ENCODE data around the gene ATP13A3.

GRCh38 chr3:194465920-194466570 lies 20.8 kb downstream of the ATP13A3 start:
- TF ChIP-seq, protein P1, sequence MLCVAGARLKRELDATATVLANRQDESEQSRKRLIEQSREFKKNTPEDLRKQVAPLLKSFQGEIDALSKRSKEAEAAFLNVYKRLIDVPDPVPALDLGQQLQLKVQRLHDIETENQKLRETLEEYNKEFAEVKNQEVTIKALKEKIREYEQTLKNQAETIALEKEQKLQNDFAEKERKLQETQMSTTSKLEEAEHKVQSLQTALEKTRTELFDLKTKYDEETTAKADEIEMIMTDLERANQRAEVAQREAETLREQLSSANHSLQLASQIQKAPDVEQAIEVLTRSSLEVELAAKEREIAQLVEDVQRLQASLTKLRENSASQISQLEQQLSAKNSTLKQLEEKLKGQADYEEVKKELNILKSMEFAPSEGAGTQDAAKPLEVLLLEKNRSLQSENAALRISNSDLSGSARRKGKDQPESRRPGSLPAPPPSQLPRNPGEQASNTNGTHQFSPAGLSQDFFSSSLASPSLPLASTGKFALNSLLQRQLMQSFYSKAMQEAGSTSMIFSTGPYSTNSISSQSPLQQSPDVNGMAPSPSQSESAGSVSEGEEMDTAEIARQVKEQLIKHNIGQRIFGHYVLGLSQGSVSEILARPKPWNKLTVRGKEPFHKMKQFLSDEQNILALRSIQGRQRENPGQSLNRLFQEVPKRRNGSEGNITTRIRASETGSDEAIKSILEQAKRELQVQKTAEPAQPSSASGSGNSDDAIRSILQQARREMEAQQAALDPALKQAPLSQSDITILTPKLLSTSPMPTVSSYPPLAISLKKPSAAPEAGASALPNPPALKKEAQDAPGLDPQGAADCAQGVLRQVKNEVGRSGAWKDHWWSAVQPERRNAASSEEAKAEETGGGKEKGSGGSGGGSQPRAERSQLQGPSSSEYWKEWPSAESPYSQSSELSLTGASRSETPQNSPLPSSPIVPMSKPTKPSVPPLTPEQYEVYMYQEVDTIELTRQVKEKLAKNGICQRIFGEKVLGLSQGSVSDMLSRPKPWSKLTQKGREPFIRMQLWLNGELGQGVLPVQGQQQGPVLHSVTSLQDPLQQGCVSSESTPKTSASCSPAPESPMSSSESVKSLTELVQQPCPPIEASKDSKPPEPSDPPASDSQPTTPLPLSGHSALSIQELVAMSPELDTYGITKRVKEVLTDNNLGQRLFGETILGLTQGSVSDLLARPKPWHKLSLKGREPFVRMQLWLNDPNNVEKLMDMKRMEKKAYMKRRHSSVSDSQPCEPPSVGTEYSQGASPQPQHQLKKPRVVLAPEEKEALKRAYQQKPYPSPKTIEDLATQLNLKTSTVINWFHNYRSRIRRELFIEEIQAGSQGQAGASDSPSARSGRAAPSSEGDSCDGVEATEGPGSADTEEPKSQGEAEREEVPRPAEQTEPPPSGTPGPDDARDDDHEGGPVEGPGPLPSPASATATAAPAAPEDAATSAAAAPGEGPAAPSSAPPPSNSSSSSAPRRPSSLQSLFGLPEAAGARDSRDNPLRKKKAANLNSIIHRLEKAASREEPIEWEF (IDR thresholded peaks at IDR 0.05; ENCODE audit: insufficient replicate concordance, low read depth, low read length) = no peak
- TF ChIP-seq, protein P2, sequence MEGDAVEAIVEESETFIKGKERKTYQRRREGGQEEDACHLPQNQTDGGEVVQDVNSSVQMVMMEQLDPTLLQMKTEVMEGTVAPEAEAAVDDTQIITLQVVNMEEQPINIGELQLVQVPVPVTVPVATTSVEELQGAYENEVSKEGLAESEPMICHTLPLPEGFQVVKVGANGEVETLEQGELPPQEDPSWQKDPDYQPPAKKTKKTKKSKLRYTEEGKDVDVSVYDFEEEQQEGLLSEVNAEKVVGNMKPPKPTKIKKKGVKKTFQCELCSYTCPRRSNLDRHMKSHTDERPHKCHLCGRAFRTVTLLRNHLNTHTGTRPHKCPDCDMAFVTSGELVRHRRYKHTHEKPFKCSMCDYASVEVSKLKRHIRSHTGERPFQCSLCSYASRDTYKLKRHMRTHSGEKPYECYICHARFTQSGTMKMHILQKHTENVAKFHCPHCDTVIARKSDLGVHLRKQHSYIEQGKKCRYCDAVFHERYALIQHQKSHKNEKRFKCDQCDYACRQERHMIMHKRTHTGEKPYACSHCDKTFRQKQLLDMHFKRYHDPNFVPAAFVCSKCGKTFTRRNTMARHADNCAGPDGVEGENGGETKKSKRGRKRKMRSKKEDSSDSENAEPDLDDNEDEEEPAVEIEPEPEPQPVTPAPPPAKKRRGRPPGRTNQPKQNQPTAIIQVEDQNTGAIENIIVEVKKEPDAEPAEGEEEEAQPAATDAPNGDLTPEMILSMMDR (IDR thresholded peaks at IDR 0.05 in 2 of 3, conservative IDR thresholded peaks at IDR 0.05 in 1 of 3; ENCODE audit: control insufficient read depth in 2 of 3, extremely low read depth in 1 of 3, insufficient read depth in 1 of 3, low read depth in 3 of 3, low read length in 3 of 3) = no peak
- TF ChIP-seq MAX (IDR thresholded peaks at IDR 0.05; ENCODE audit: low read depth, low read length) (no peak), SMC3 (IDR thresholded peaks at IDR 0.05; ENCODE audit: borderline replicate concordance, low read length) (no peak), POLR2A (IDR thresholded peaks at IDR 0.05; ENCODE audit: low read depth, low read length) (no peak), EGR1 (IDR thresholded peaks at IDR 0.05; ENCODE audit: borderline replicate concordance in 1 of 2, low read depth in 2 of 2, low read length in 2 of 2) (no peak), YY1 (IDR thresholded peaks at IDR 0.05; ENCODE audit: low read depth, low read length) (no peak), CEBPB (IDR thresholded peaks at IDR 0.05; ENCODE audit: borderline replicate concordance in 1 of 2, low read depth in 2 of 2, low read length in 2 of 2) (no peak), JUNB (IDR thresholded peaks at IDR 0.05) (no peak), FOXK2 (IDR thresholded peaks at IDR 0.05) (no peak), JUND (IDR thresholded peaks at IDR 0.05; ENCODE audit: low read depth, low read length) (no peak), RBBP5 (conservative IDR thresholded peaks at IDR 0.05) (no peak), ZBTB11 (CRISPR knock-in tag; IDR thresholded peaks at IDR 0.05) (no peak)
